HG02870 (cell line): Measurements from ENCODE around the gene ERBB2.
"Not testable (repeated sequence)": the region's sequence is repeated elsewhere in the genome, so short reads cannot be mapped to it uniquely, and the experiment has no call there.

Experiments
- ATAC-seq: cut with Tn5 transposase; IDR thresholded peaks from one replicate; pipeline ENCODE4 v1.9.1; 2021; ENCODE audit warnings: mild to moderate bottlenecking, moderate library complexity; ENCODE audit not compliant: unreplicated experiment

The ERBB2 gene

GRCh38 chr17:39742856-39743436, 43.1 kb downstream of the ERBB2 start:
- ATAC-seq, result no peak

DNA sequence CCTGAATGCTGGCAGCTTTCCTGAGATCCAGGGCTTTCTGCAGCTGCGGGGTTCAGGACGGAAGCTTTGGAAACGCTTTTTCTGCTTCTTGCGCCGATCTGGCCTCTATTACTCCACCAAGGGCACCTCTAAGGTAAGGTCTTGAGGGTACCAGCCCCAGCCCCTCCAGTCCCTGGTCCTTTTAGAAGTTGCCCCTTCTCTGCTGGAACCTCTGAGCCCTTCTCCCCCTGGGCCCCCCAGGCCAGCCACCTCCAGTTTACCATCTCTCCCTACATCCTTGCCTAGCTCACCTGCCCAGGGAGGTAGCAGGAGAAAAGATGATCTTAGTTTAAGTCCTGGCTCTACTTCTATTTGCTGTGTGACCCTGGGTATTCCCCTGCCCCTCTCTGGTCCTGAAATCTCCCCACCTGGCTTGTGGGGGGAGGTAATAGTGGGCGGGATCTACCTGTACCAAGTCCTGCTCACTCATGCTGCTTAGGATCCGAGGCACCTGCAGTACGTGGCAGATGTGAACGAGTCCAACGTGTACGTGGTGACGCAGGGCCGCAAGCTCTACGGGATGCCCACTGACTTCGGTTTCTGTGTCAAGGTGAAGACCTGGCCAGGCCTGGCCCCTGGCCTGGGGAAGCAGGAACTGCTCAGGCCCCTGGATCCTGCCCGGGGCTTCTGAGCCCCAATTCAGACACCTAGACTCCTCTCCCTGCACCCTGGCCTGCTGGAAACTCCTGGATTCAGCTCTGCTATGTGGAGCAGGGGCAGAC, 44.4 kb downstream of the ERBB2 start:
- no peak for ATAC-seq

DNA sequence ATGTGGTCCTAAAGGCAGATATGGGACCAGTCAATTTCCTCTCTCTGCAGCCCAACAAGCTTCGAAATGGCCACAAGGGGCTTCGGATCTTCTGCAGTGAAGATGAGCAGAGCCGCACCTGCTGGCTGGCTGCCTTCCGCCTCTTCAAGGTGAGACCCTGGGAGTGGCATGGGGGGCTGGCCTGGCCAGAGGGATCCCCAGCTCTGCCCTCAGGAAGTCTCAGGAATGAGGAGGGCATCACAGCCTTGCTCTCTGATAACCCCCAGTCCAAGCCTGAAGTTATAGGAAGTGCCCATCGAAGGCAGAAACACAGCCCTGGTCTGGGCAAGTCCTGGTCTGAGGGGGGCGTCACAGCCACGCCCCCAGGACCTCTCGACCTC, 45.0 kb downstream of the ERBB2 start:
- no peak for ATAC-seq

GRCh38 chr17:39745335-39746144, 45.7 kb downstream of the ERBB2 start:
- ATAC-seq, result no peak

DNA sequence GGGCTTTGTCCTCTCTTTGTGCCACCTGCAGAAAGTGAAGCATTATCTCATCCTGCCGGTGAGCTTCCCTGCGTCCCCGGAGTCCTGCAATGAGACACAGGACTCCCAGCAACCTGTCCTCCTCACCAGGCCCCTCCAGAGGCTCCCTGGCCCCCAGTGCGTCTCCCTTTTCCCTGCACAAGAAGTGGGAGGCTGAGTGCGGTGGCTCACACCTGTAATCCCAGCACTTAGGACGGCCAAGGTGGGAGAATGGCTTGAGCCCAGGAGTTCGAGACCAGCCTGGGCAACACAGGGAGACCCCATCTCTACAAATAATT, 46.2 kb downstream of the ERBB2 start:
- no peak for ATAC-seq

DNA sequence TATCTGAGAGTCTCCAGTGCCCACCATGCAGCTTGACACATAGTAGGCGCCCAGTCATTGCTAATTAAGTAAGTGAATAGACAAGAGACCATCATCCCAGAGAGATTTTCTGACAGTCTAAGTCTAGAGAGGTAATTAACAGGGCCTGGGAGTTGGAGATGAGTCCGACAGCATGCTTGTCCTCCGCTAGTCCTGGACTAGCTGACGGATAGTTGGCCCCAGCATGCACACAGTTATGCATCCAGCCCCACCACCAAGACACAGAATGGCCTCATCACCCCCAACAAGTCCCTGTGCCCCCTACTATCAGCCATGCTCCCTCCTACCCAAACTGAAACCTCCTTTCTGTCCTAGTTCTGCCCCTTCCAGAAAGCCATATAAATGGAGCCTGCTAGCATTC, 47.9 kb downstream of the ERBB2 start:
- no peak for ATAC-seq

DNA sequence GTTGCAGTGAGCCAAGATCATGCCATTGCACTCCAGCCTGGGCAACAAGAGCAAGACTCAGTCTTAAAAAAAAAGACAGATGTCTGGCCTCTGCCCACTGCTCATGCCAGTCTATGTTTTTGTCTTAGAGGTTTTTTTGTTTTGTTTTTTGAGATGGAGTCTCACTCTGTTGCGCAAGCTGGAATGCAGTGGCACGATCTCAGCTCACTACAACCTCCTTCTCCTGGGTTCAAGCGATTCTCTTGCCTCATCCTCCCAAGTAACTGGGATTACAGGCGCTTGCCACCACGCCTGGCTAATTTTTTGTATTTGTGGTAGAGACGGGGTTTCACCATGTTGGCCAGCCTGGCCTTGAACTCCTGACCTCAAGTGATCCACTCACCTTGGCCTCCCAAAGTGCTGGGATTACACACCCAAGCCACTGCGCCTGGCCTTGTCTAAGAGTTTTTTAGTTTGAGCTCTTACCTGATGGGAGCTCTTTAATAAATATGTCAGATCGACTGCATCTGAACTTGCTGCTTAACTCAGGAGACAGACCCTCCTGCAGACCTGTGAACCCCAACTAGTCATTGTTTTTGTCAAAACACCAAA, 48.7 kb downstream of the ERBB2 start:
- ATAC-seq, result not testable (repeated sequence)

DNA sequence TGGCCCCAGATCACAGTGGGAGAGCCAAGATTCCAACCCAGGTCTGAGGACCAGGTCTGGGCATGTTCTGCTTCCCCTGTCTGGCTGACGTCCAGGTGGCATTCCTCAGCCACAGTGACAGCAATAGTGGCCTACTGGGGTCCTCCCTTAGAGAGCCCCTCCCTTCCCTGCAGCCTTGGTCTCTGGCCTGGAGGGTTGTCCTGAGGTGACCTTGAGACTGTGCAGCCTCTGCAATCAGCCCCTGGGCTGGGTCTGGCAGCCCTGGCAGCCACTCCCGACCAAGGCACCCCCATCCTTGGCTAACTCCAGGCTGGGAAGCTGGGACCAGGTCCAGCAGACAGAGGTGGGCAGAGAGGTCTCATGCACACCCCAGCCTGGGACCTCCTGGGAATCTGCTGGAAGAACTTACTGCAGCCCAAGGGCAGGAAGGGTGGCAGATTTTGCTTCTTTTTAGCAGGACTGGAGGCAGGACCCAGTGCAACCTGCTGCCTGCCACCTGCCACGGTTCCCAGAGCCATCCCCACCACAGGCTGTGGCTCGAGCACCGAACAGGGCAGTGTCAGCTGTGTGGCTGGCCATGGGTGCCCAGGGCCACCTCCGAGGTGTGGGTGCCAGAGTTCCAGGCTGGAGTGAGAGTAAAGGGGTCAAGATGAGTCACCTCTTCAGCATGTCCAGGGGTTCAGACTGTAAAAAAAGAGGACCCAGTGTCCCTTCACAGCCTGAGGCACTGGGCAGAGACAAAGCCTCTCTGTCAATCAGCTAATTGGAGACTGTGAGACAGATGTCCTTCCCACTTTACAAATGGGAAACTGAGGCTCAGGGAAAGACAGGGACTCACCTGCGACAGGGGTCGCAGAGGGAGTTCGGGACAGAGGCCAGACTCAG, 50.5 kb downstream of the ERBB2 start:
- ATAC-seq, result no peak

DNA sequence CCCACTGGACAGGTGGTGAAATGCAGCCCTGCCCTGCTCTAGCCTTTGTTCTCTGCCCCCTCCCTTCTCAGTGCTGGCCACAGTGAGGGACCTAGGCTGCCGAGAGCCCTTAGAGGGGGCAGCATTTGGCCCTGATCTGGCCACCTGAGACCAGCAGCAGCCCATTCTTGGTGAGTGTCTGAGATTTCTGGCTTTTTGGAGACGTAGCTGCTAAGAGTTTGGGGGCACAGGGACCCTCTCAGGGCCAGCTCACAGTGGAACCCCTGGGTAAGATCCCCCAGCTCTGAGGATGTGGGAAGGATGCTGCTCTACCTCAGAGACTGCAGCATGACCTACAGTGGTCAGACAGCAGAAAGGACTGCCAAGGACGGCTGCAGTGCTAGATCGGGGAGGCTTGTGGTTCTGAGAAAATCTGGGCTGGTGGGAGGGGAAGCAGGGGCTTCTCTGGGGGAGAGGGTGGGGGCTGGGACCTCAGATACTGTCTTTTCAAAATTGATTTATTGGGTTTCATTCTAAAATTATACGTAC, 51.2 kb downstream of the ERBB2 start:
- no peak for ATAC-seq

DNA sequence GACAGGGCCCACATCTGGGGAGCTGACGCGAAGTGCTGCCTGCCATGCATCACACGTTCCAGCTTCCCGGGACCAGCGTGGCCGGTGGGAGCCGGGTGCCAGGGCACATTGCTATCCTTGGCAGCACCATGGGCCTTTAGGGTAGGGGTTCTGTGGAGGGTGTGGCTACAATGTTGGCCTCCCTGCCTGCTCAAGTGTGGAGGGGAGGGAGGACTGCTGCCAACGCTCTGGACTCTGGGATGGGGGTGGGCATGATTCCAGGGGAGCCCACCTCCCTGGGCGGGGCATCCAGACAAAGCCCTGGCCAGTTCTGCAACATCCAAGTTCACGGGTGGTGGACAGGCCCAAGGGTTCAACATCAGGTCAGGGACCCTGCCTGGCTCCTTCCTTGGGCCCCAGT, 51.8 kb downstream of the ERBB2 start:
- no peak for ATAC-seq

- no peak for ATAC-seq
These were observed 52.5 kb downstream of the ERBB2 start for GRCh38 chr17:39752241-39752881.

DNA sequence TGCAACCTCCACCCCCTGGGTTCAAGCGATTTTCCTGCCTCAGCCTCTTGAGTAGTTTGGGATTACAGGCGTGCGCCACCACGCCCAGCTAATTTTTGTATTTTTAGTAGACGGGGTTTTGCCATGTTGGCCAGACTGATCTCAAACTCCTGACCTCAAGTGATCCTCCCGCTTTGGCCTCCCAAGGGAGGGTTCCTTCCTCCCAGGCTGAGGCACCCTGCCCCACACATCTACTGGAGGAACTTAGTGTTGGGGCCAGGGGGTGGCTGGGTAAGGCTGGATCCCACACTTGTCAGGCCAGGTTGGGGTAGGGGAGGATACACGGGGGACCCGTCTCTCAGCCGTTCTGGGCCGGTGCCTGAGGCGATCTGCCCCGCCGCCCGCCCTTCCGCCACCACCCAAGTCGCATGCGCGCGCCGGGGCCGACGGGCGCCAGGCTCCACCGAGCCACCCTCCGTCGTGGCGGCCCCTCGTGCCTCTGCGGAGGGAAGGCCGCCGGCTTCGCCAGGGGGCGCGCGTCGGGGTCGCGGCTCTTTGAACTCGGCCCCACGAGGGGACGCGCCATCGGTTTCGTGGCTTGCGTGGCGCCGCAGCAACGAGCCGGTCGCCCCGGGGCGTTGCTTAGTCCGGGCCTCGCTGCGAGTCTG, 53.8 kb downstream of the ERBB2 start:
- ATAC-seq, result peak; percentile 7

DNA sequence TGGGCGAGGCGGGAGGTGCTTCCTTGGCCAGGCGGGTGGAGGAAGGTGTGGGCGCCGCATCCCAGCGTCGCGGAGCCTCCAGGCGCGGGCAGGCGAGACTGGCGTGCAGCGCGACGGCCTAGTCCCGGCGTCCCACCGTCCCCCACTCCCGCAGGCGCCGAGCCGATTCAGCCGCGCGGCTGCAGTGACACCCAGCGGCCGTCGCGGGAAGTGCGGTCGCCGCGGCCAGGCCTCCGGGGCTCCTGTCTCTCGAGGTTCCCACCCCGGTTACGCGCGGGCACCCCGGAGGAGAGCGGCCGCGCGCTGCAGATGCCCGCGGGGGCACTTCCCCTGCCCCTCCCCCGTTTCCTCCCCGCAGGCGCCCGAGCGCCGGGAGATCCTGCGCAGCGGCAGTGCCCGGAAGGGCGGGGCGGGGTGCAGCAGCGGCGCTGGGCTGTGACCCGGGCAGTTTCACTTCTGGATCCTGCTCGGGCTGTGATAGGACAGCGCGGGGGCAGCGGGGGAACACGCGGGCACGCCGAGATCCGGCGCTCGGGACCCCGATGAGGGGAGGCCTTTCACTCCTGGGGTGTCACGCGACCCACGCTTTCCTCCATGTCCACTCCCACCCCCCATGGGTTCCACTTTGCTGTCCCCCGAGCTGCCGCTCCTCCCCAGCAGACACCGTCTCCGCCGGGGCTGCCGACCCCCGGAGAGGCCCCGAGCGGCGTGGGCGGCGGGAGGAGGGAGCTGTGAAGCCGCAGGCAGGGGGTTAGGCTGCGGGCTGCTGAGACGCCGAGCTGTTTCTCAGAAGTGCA, 54.5 kb downstream of the ERBB2 start:
- peak; percentile 49 for ATAC-seq

- ATAC-seq, result no peak
These were observed 55.2 kb downstream of the ERBB2 start for GRCh38 chr17:39754958-39755553.

DNA sequence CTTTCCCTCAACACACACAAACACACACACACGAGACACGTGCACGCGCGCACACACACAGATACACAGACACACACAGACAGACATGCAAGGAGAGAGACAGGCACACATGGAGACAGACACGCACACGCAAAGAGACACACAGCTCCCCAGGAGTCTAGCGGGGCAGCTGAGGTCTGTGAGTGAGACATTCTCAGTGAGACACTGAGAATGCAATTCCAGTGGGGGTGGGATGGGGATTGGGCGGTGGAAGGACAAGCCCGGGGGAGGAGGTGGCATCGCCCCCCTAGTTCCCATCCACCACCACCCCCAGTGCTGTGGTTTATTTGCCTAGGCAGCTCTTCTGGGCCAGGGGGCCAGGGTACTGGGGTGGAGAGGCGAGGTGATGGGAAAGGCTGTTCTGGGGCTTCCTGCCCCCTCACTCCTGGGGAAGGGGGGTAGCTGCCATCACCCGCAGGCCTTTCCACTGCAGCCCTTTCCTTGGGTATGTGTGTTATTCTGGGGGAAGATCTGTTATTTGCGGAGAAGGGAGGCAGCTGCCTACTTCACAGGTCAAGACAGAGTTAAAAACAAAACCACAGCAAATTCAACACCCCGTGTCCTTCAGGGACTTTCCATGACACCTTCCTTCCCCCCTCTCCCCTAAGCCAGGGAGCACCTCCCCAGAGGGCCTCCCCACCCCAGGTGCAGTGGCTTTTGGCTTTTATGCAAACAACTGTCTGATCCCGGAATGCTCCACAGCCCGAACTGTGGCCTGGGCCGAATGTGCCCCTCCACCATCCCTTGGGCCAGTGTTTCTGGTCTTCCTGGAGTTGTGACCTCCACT, 55.9 kb downstream of the ERBB2 start:
- ATAC-seq, result peak; percentile 25

DNA sequence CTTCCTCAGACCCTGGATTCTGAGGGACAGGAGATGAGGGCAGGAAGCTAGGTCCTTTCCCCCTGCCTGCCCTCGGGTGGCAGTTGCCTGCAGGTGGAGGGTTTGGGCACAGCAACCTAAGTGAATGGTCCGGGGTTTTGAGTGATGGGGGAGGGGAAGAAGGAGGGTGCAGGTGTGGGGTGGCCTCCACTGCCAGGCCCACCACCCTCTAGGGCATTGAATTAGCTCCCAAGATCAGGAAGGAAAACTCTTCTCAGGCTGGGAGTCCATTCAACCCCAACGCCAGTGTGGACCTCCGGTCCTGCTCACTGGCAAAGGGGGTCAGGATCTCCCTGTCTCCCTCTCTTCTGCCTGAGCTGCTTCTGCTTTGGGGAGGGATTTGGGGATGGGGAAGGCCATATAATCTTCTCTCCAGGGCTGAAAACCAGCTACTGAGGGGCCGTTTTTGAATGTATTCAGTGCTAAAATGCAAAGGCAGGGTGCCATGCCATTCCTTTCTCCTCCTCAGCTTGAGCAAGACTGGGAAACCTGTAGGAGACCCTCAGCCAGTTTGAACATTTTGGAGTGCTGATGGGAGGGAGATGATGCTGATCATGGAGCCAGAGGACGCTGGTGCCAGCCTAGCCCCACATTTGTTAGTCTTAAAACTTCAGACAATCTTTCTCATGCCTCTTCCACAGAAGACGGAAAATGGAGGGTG, 56.7 kb downstream of the ERBB2 start:
- ATAC-seq, result no peak

DNA sequence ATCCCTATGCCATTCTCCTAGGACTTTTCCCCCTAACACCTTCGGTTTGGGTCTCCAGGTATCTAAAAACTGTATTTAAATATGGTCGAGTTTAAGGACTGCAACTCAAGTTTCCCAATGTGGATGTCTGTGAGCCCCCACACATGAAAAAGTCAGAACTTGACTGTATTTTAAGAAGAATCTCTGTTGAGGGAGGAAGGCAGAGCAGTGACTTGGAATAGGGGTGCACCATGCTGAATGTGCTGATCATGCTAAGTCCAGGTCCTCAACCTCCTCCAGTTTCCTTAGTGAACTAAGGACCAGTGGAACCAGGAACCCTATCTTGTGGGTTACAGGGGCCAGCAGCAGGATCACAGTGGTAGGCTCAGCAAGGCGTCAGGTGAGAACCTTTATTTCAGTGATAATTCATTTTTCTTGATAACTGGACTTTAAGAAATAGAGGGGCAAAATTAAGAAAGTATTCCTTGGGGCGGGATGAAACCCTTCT, 57.4 kb downstream of the ERBB2 start:
- no peak for ATAC-seq
